ENCODE results near the gene CCDC71. TPM values are rescaled to one million over a fixed set of nuclear protein-coding genes. Genes with fewer than 3 reads are reported as not detected.

Gene CCDC71
- total and polyA plus RNA-seq, 9 of the 15 experiments (the other 6 are each of a cell fraction or from before 2014, with no cell fraction given), result 0.13 to 19.3 (median 14.3) TPM

DNA sequence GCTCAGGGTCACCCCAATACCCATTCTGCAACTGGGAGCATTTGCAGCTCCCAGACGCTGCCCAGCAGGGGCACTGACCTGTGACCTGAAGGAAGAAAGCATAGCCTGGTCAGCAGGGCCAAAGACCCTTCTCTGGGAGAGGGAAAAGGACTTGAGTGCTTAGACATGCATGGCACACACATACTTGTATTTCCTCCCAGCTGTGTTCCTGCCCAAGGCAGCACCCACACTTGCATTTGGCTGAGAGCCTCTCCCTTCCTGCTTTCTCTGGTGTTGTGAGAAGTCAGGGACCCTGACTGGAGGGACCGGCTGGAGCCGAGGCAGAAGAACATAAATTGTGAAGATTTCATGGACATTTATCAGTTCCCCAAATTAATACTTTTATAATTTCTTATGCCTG lies 26.1 kb downstream of the CCDC71 start:
- no TSS peak for BruUV-seq (replicated peaks)
- ChIA-PET POLR2A (interaction anchor here (0.6 kb wide), 1 partner anchor 295 kb away, joined by 3 read pairs; no protein-coding TSS in a partner anchor), CTCF (ENCODE audit: low intra/inter-chr PET ratio) (no interaction called here)
- intact Hi-C loops (cut with micrococcal nuclease) (no loop called here), in situ Hi-C loops (cut with MboI) (no loop called here)
- Histone ChIP-seq H3K36me3 (ENCODE audit: control insufficient read depth, insufficient read depth, low read length) (no peaks in the 10 kb centered on the region), H4K20me1 (replicated peaks; ENCODE audit: control insufficient read depth, insufficient read depth, low read length) (no peaks in the 10 kb centered on the region), H3K27ac (ENCODE audit: extremely low read depth, low read depth, low read length) (no peak overlapping the region), H3K9me1 (ENCODE audit: control insufficient read depth, insufficient read depth, low read length) (no peaks in the 10 kb centered on the region), H2AFZ (ENCODE audit: low read depth, low read length) (no peak overlapping the region), H3K79me2 (ENCODE audit: control insufficient read depth, insufficient read depth, low read length) (no peaks in the 10 kb centered on the region), H3K27me3 (ENCODE audit: control insufficient read depth in 2 of 2, insufficient read depth in 2 of 2, low read length in 2 of 2) (peaks cover 0 to 5% of the 10 kb centered on the region in 2 experiments; a peak in 1 of 5 replicates), H3K4me2 (ENCODE audit: insufficient read depth, low read length) (no peak overlapping the region), H3K4me1 (replicated peaks in 1 of 2; ENCODE audit: control insufficient read depth in 2 of 2, insufficient read depth in 2 of 2, low read length in 2 of 2) (peaks cover 0 to under 1% of the 10 kb centered on the region in 2 experiments; a peak in 1 of 5 replicates), H3K9me3 (replicated peaks; ENCODE audit: control insufficient read depth, insufficient read depth, low read depth, low read length) (no peaks in the 10 kb centered on the region), H3K9ac (ENCODE audit: insufficient read depth in 1 of 2, low read depth in 2 of 2, low read length in 2 of 2) (no peak overlapping the region), H3K4me3 (no peak overlapping the region)
- FAIRE-seq, result no peak
- ATAC-seq, result no peak
- 22% methylated on average over 3 of the region's 3 CpGs for WGBS (ENCODE audit: insufficient coverage, low coverage, missing lambda C conversion rate)
- TF ChIP-seq ZNF217 (CRISPR knock-in tag; IDR thresholded peaks at IDR 0.05) (no peak), ZFPM2 (CRISPR knock-in tag; IDR thresholded peaks at IDR 0.05) (no peak), SREBF1 (IDR thresholded peaks at IDR 0.05; ENCODE audit: borderline replicate concordance, low read depth, low read length) (no peak), IFI16 (CRISPR knock-in tag; IDR thresholded peaks at IDR 0.05) (no peak), KLF10 (CRISPR knock-in tag; IDR thresholded peaks at IDR 0.05) (no peak)
- no peak for DNase-seq (ENCODE audit: extremely low read depth in 1 of 4, low spot score in 3 of 4)

DNA sequence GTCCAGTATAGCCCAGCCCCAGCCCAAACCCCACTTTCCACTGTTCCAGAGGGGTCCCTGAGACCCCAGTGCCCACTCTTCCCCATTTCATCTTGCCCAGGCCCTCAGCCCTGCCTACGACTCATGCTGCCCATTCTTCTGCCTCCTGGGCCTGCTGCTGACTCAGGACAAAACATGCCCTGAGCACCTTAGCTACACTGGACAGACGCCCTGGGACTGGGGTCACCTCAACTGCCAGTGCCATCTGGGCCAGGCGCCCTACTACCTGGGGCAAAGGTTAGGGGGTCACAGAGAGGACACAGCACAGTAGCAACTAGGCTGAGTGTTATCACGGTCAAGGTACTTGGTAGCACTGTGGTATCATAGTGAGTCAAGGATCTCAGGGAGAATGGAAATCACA lies 30.6 kb downstream of the CCDC71 start:
- in situ Hi-C loops (cut with MboI) (no loop called here), intact Hi-C loops (cut with micrococcal nuclease) (no loop called here)
- no peaks in the 10 kb centered on the region for H3K36me3 ChIP-seq (ENCODE audit: control insufficient read depth, insufficient read depth, low read length)
- no peak overlapping the region for H3K4me2 ChIP-seq (ENCODE audit: insufficient read depth, low read length)
- H3K4me3 ChIP-seq, result no peak overlapping the region
- POLR2A ChIA-PET, result interaction anchor here (0.7 kb wide), 2 partner anchors 162 to 288 kb away, joined by 3 read pairs; partner anchors contain the start of gene PRKAR2A
- H4K20me1 ChIP-seq (replicated peaks; ENCODE audit: control insufficient read depth, insufficient read depth, low read length), result no peaks in the 10 kb centered on the region
- no peak for TF ChIP-seq NFE2L1 (tag; IDR thresholded peaks at IDR 0.05; ENCODE audit: borderline replicate concordance, low read depth)
- no peak for TF ChIP-seq KAT7 (CRISPR knock-in tag; IDR thresholded peaks at IDR 0.05; ENCODE audit: borderline replicate concordance)
- TF ChIP-seq ZNF77 (CRISPR knock-in tag; IDR thresholded peaks at IDR 0.05), result no peak
- no peak for TF ChIP-seq TSC22D4 (tag; IDR thresholded peaks at IDR 0.05)
- TF ChIP-seq, protein P1, sequence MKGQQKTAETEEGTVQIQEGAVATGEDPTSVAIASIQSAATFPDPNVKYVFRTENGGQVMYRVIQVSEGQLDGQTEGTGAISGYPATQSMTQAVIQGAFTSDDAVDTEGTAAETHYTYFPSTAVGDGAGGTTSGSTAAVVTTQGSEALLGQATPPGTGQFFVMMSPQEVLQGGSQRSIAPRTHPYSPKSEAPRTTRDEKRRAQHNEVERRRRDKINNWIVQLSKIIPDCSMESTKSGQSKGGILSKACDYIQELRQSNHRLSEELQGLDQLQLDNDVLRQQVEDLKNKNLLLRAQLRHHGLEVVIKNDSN (CRISPR knock-in tag; IDR thresholded peaks at IDR 0.05), result no peak
- no peak for TF ChIP-seq ELF2 (CRISPR knock-in tag; IDR thresholded peaks at IDR 0.05)
- no peak for TF ChIP-seq ZNF75A (CRISPR knock-in tag; IDR thresholded peaks at IDR 0.05)
- no peak for TF ChIP-seq SREBF1 (IDR thresholded peaks at IDR 0.05; ENCODE audit: borderline replicate concordance, low read depth, low read length)
- no peak for TF ChIP-seq NRF1 (conservative IDR thresholded peaks at IDR 0.05 in 1 of 2, IDR thresholded peaks at IDR 0.05 in 1 of 2)
- no peak for TF ChIP-seq ZNF239 (CRISPR knock-in tag; IDR thresholded peaks at IDR 0.05)
- no peak for TF ChIP-seq ZC3H4 (CRISPR knock-in tag; IDR thresholded peaks at IDR 0.05; ENCODE audit: borderline replicate concordance)
- TF ChIP-seq RBM34 (IDR thresholded peaks at IDR 0.05; ENCODE audit: borderline replicate concordance, insufficient read depth, low read length), result no peak
- H3K9ac ChIP-seq (ENCODE audit: insufficient read depth in 1 of 2, low read depth in 2 of 2, low read length in 2 of 2), result no peak overlapping the region; a peak in 1 of 4 replicates
- FAIRE-seq (no peak), DNase-seq (ENCODE audit: extremely low read depth in 1 of 4, low spot score in 3 of 4) (no peak), ATAC-seq (no peak)
- no peaks in the 10 kb centered on the region; the same call in 2 of the 3 replicates for H3K79me2 ChIP-seq (ENCODE audit: control insufficient read depth, insufficient read depth, low read length)
- peaks cover 0 to 5% of the 10 kb centered on the region in 2 experiments; a peak in 1 of 5 replicates for H3K27me3 ChIP-seq (ENCODE audit: control insufficient read depth in 2 of 2, insufficient read depth in 2 of 2, low read length in 2 of 2)
- BruUV-seq (replicated peaks), result no TSS peak
- peaks cover 2 to 29% of the 10 kb centered on the region in 2 experiments; a peak in 4 of 5 replicates for H3K4me1 ChIP-seq (replicated peaks in 1 of 2; ENCODE audit: control insufficient read depth in 2 of 2, insufficient read depth in 2 of 2, low read length in 2 of 2)
- 44% methylated on average over 4 of the region's 4 CpGs for WGBS (ENCODE audit: insufficient coverage, low coverage, missing lambda C conversion rate)
- H3K27ac ChIP-seq (ENCODE audit: extremely low read depth, low read depth, low read length), result no peak overlapping the region
- H2AFZ ChIP-seq (ENCODE audit: low read depth, low read length), result no peak overlapping the region
- no peaks in the 10 kb centered on the region for H3K9me3 ChIP-seq (replicated peaks; ENCODE audit: control insufficient read depth, insufficient read depth, low read depth, low read length)
- CTCF ChIA-PET (ENCODE audit: low intra/inter-chr PET ratio), result no interaction called here
- H3K9me1 ChIP-seq (ENCODE audit: control insufficient read depth, insufficient read depth, low read length), result no peaks in the 10 kb centered on the region
